H1 (cell line): ENCODE measurements around the gene IKZF5. TPM values are rescaled to one million over a fixed set of nuclear protein-coding genes. Genes with fewer than 3 reads are reported as not detected.

ENCODE experiments used
- CTCF ChIA-PET: fragments of 300-600 bp; sonication (Branson Sonifier 250); formaldehyde crosslinking; loops from one replicate; lab custom pipeline; 2021; ENCODE audit not compliant: partially characterized antibody; lab: Charles Lee
- POLR2A ChIA-PET: fragments of 300-600 bp; sonication (Branson Sonifier 250); formaldehyde crosslinking; loops from one replicate; lab custom pipeline; 2021; ENCODE audit warnings: inconsistent platforms; ENCODE audit not compliant: partially characterized antibody; lab: Charles Lee
- DNase-seq, 2 experiments: peaks; one replicate each; pipeline versions ENCODE4 v3.0.0 to v3.0.0-alpha.2; 2010 to 2022; ENCODE audit warnings: low spot score in 2 of 2, low read depth in 1 of 2, mixed read lengths in 1 of 2
- FAIRE-seq: peaks from 2 replicates; lab custom pipeline; 2011; peaks lifted over from hg19 to GRCh38; lab: Jason Lieb, UNC
- H2AFZ ChIP-seq: 2 replicates; pipeline ENCODE4 v1.8.1; 2012; ENCODE audit warnings: low read length, inconsistent platforms
- H2AK5ac ChIP-seq: 2 replicates; pipeline ENCODE4 v1.6.1; 2013; ENCODE audit warnings: low read depth, low read length
- H2BK120ac ChIP-seq: replicated peaks from 2 replicates; pipeline ENCODE3; 2013; ENCODE audit warnings: low read depth, low read length, inconsistent platforms
- H2BK12ac ChIP-seq: 2 replicates; pipeline ENCODE4 v1.6.1; 2013; ENCODE audit warnings: low read depth, low read length
- H2BK15ac ChIP-seq: 2 replicates; pipeline ENCODE4 v1.6.1; 2013; ENCODE audit warnings: low read length
- H2BK20ac ChIP-seq: 2 replicates; pipeline ENCODE4 v1.6.1; 2013; ENCODE audit warnings: low read length
- H2BK5ac ChIP-seq: 2 replicates; pipeline ENCODE4 v1.6.1; 2013; ENCODE audit warnings: low read depth, low read length
- H3K14ac ChIP-seq: 2 replicates; pipeline ENCODE4 v1.6.1; 2013; ENCODE audit warnings: inconsistent platforms; ENCODE audit not compliant: insufficient read length
- H3K18ac ChIP-seq: 2 replicates; pipeline ENCODE4 v1.6.1; 2013; ENCODE audit warnings: low read length; ENCODE audit errors: extremely low read depth
- H3K23ac ChIP-seq: 2 replicates; pipeline ENCODE4 v1.6.1; 2013; ENCODE audit warnings: inconsistent platforms; ENCODE audit not compliant: insufficient read length
- H3K23me2 ChIP-seq: 2 replicates; pipeline ENCODE4 v1.6.1; 2013; ENCODE audit warnings: low read depth, low read length
- H3K27ac ChIP-seq: 2 replicates; pipeline ENCODE4 v1.6.1; 2011; ENCODE audit warnings: low read depth, low read length, inconsistent platforms
- H3K27me3 ChIP-seq, 4 experiments: replicated peaks in 1 of 4; 1 replicate in 1 of 4; 2 replicates in 3 of 4; pipeline versions ENCODE4 v1.6.1 to v1.8.1; 2011 to 2013; ENCODE audit warnings: low read length in 3 of 4, mild to moderate bottlenecking in 3 of 4, inconsistent platforms in 2 of 4, mixed read lengths in 2 of 4, moderate library complexity in 1 of 4; ENCODE audit not compliant: control insufficient read depth in 3 of 4, insufficient read depth in 3 of 4; ENCODE audit errors: extremely low read depth in 1 of 4
- H3K36me3 ChIP-seq, 4 experiments: 2 replicates each; pipeline versions ENCODE4 v1.6.1 to v1.8.1; 2011 to 2013; ENCODE audit warnings: mild to moderate bottlenecking in 4 of 4, low read length in 3 of 4, moderate library complexity in 2 of 4, control low read depth in 1 of 4, inconsistent platforms in 1 of 4; ENCODE audit not compliant: insufficient read depth in 4 of 4, control insufficient read depth in 2 of 4
- H3K4ac ChIP-seq: replicated peaks from 2 replicates; pipeline ENCODE3; 2013; ENCODE audit warnings: low read length, low read depth, mixed read lengths, inconsistent platforms; ENCODE audit not compliant: insufficient read length
- H3K4me1 ChIP-seq, 4 experiments: replicated peaks in 1 of 4; 1 replicate in 1 of 4; 2 replicates in 3 of 4; pipeline versions ENCODE4 v1.6.1 to v1.8.1; 2011 to 2013; ENCODE audit warnings: low read length in 3 of 4, inconsistent platforms in 2 of 4, mixed read lengths in 1 of 4; ENCODE audit not compliant: insufficient read depth in 4 of 4, control insufficient read depth in 3 of 4
- H3K4me2 ChIP-seq, 2 experiments: 2 replicates each; pipeline versions ENCODE4 v1.6.1 to v1.8.1; 2011 to 2013; ENCODE audit warnings: low read depth in 2 of 2, low read length in 2 of 2, control low read depth in 1 of 2, inconsistent platforms in 1 of 2, mild to moderate bottlenecking in 1 of 2; ENCODE audit not compliant: insufficient read depth in 1 of 2
- H3K4me3 ChIP-seq, 4 experiments: fragments of 200-600, 300-600 bp in 1 of 4; sonication (generic), shearing (Covaris generic), sonication (Bioruptor Twin) in 1 of 4; 2 replicates each; pipeline versions ENCODE4 v1.5.1 to v1.8.1; 2011 to 2016; ENCODE audit warnings: low read length in 4 of 4, low read depth in 3 of 4, control low read depth in 2 of 4, inconsistent platforms in 2 of 4, mild to moderate bottlenecking in 2 of 4, mixed read lengths in 1 of 4, moderate library complexity in 1 of 4; ENCODE audit not compliant: insufficient read depth in 2 of 4; ENCODE audit errors: extremely low read depth in 1 of 4
- H3K56ac ChIP-seq: replicated peaks from 2 replicates; pipeline ENCODE3; 2013; ENCODE audit warnings: low read depth, mild to moderate bottlenecking, mixed read lengths, low read length, inconsistent platforms; ENCODE audit not compliant: insufficient read length
- H3K79me1 ChIP-seq: 2 replicates; pipeline ENCODE4 v1.6.1; 2013; ENCODE audit warnings: low read depth, low read length, control low read depth
- H3K79me2 ChIP-seq, 2 experiments: 2 replicates each; pipeline versions ENCODE4 v1.6.1 to v1.8.1; 2012 to 2013; ENCODE audit warnings: low read length in 2 of 2, mild to moderate bottlenecking in 2 of 2, inconsistent platforms in 1 of 2; ENCODE audit not compliant: insufficient read depth in 2 of 2, control insufficient read depth in 1 of 2
- H3K9ac ChIP-seq, 4 experiments: replicated peaks in 1 of 4; 1 replicate in 1 of 4; 2 replicates in 3 of 4; pipeline versions ENCODE4 v1.6.1 to v1.8.1; 2011 to 2013; ENCODE audit warnings: low read depth in 3 of 4, low read length in 3 of 4, control low read depth in 2 of 4, mild to moderate bottlenecking in 2 of 4, moderate library complexity in 2 of 4, inconsistent platforms in 1 of 4; ENCODE audit errors: extremely low read depth in 1 of 4
- H3K9me3 ChIP-seq, 2 experiments: 2 replicates each; pipeline versions ENCODE4 v1.6.1 to v1.8.1; 2012 to 2013; ENCODE audit warnings: mild to moderate bottlenecking in 2 of 2, moderate library complexity in 2 of 2, control low read depth in 1 of 2, inconsistent platforms in 1 of 2, low read depth in 1 of 2, low read length in 1 of 2, mixed read lengths in 1 of 2; ENCODE audit not compliant: insufficient read depth in 2 of 2
- H4K20me1 ChIP-seq, 2 experiments: replicated peaks in 1 of 2; 2 replicates each; pipeline versions ENCODE3 to v1.8.1; 2011 to 2013; ENCODE audit warnings: inconsistent platforms in 2 of 2, low read length in 2 of 2, mild to moderate bottlenecking in 1 of 2; ENCODE audit not compliant: insufficient read depth in 2 of 2, control insufficient read depth in 1 of 2
- H4K5ac ChIP-seq: 2 replicates; pipeline ENCODE4 v1.6.1; 2013; ENCODE audit warnings: low read length, low read depth, mixed read lengths, inconsistent platforms; ENCODE audit not compliant: insufficient read length
- H4K8ac ChIP-seq: 2 replicates; pipeline ENCODE4 v1.8.0; 2013; ENCODE audit warnings: mild to moderate bottlenecking, moderate library complexity, low read length, inconsistent platforms; ENCODE audit not compliant: insufficient read depth; ENCODE audit errors: extremely low read depth
- H4K91ac ChIP-seq: replicated peaks from 2 replicates; pipeline ENCODE3; 2013; ENCODE audit warnings: low read length, mixed read lengths, inconsistent platforms; ENCODE audit not compliant: insufficient read length
- PHF8 ChIP-seq: fragments of 200-600 bp; sonication (generic); conservative IDR thresholded peaks from 2 replicates; pipeline ENCODE4 v1.7.1; 2012; ENCODE audit warnings: low read depth, mild to moderate bottlenecking, inconsistent platforms, low read length, moderate library complexity
- WGBS, 2 experiments: shearing (Covaris generic) in 1 of 2; methylation state at CpG; one replicate each; pipeline versions ENCODE4 v1.1.6 to v1.1.7; 2013 to 2015; ENCODE audit warnings: low lambda C conversion rate in 2 of 2, mixed read lengths in 2 of 2, inconsistent platforms in 1 of 2, low coverage in 1 of 2, missing lambda C conversion rate in 1 of 2; ENCODE audit not compliant: insufficient replicate concordance in 2 of 2, insufficient coverage in 1 of 2, insufficient read length in 1 of 2; ENCODE audit errors: extremely low coverage in 1 of 2, missing lambda C conversion rate in 1 of 2; 5-methylcytosine and 5-hydroxymethylcytosine counted together
- polyA plus RNA-seq, 7 experiments: library from polyadenylated mRNA; depleted of rRNA in 3 of 7; stranded (reverse) in 5 of 7; unstranded in 2 of 7; fragments of >200 nt in 5 of 7; fragments of 200-250 nt in 2 of 7; gene quantifications; 1 replicate in 5 of 7; 2 replicates in 1 of 7; 4 replicates in 1 of 7; pipeline versions ENCODE4 v1.2.1 to v1.2.3, GENCODE V29; 2011 to 2013; ENCODE audit warnings: missing spikeins in 2 of 7, mixed read lengths in 2 of 7
- total RNA-seq: library from RNA; stranded (reverse); fragmentation: NEBNext Ultra II Directional; extraction: Animal tissue kit (Norgen Biotek cat#: 25700); gene quantifications from 2 replicates; pipeline ENCODE4 v1.2.1, GENCODE V29; 2021

Gene IKZF5
- total and polyA plus RNA-seq, 2 of the 8 experiments (the other 6 are each of a cell fraction or from before 2014, with no cell fraction given) = 5.2 to 15.3 TPM

DNA sequence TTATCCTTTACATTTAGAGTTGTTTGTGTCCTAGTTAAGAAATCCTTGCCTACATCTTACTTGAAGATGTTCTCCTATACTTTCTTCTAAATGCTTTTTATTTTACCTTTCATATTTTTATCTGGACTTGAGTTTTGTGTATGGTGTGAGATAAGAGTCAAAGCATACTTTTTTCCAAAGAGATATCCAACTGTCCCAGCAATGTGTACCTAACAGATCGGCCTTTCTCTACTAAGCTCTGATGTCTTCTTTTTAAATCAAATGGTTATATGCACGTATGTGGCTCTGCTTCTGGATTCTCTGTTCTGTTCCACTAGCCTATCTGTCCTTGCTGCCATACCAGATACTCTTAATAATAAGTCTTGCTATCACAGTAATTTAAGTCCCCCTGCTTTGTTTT is 7.2 kb downstream of the IKZF5 start:
- H3K9ac ChIP-seq = no peak overlapping the region
- no peak overlapping the region for H3K4me3 ChIP-seq
- H3K23ac ChIP-seq = no peak overlapping the region
- no peaks in the 10 kb centered on the region for H3K23me2 ChIP-seq
- H3K36me3 ChIP-seq = peaks cover 0 to 5% (median 1%) of the 10 kb centered on the region in 4 experiments; a peak in 1 of 8 replicates
- H4K5ac ChIP-seq = no peak overlapping the region
- H3K4me1 ChIP-seq = no peaks in the 10 kb centered on the region
- no peak for FAIRE-seq
- H3K4ac ChIP-seq = no peak overlapping the region
- 83% methylated on average over 2 of the region's 2 CpGs; no CpG with 5 or more reads in 1 of the 2 experiments for WGBS, 2 experiments
- no peak overlapping the region for H4K91ac ChIP-seq
- H2AK5ac ChIP-seq = no peak overlapping the region
- H3K14ac ChIP-seq = no peak overlapping the region
- no peak for DNase-seq
- no peak overlapping the region for H3K4me2 ChIP-seq
- H3K56ac ChIP-seq = no peak overlapping the region
- no peak overlapping the region for H3K27ac ChIP-seq
- ChIA-PET CTCF (no interaction called here), POLR2A (no interaction called here)
- H2BK20ac ChIP-seq = no peak overlapping the region
- no peak overlapping the region for H2BK5ac ChIP-seq
- no peaks in the 10 kb centered on the region; the same call in 1 of the 2 replicates for H3K79me1 ChIP-seq
- H3K9me3 ChIP-seq = no peaks in the 10 kb centered on the region; a peak in 1 of 4 replicates
- peaks cover 3 to 4% of the 10 kb centered on the region in 2 experiments for H4K20me1 ChIP-seq
- no peak overlapping the region for H3K18ac ChIP-seq
- no peak overlapping the region for H2AFZ ChIP-seq
- H2BK12ac ChIP-seq = no peak overlapping the region
- no peak overlapping the region for H2BK120ac ChIP-seq
- H3K79me2 ChIP-seq = peaks cover 0 to 60% of the 10 kb centered on the region in 2 experiments; a peak in 2 of 4 replicates
- no peaks in the 10 kb centered on the region for H3K27me3 ChIP-seq
- H2BK15ac ChIP-seq = no peak overlapping the region
- H4K8ac ChIP-seq = no peak overlapping the region
- TF ChIP-seq PHF8 = no peak
